ENCODE measurements around the gene FCHSD2.

DNA sequence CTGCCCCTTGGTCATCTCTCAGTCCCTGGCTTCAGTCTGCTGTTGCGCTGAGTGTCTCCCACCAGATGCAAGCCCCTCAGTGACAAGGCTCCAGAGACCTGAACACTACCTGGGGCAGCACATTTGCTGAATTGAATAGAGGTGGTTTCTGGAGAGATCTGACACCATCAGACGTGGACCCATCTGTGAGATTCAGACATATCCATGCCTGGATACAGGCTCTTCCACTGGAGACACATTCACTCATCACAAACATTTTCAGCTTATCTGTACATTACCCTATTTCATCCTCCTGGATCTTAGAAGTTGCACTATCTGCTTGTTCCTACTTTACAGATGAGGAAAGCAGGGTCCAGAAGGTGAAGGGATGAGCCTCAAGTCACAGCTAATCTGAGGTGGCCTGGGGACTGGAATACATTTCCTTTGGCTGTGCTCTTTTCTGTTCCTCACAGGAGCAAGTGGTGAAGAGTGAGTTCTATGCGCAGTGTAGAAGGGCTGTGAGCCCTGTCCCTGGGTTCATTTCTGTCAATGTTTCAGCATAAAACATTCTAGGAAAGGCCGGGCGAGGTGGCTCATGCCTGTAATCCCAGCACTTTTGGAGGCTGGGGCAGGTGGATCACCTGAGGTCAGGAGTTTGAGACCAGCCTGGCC, 308.9 kb downstream of the FCHSD2 start:
- TF ChIP-seq, protein P1, sequence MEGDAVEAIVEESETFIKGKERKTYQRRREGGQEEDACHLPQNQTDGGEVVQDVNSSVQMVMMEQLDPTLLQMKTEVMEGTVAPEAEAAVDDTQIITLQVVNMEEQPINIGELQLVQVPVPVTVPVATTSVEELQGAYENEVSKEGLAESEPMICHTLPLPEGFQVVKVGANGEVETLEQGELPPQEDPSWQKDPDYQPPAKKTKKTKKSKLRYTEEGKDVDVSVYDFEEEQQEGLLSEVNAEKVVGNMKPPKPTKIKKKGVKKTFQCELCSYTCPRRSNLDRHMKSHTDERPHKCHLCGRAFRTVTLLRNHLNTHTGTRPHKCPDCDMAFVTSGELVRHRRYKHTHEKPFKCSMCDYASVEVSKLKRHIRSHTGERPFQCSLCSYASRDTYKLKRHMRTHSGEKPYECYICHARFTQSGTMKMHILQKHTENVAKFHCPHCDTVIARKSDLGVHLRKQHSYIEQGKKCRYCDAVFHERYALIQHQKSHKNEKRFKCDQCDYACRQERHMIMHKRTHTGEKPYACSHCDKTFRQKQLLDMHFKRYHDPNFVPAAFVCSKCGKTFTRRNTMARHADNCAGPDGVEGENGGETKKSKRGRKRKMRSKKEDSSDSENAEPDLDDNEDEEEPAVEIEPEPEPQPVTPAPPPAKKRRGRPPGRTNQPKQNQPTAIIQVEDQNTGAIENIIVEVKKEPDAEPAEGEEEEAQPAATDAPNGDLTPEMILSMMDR (IDR thresholded peaks at IDR 0.05; ENCODE audit: borderline replicate concordance, extremely low read depth, low read length, poor library complexity, severe bottlenecking), result no peak
- TF ChIP-seq EZH2 (IDR thresholded peaks at IDR 0.05; ENCODE audit: borderline replicate concordance, low read depth, low read length, severe bottlenecking), result no peak

All from DND-41 (cell line).